ENCODE measurements around the gene ADNP.
"Not testable (repeated sequence)": the region's sequence is repeated elsewhere in the genome, so short reads cannot be mapped to it uniquely, and the experiment has no call there.

Gene ADNP

DNA sequence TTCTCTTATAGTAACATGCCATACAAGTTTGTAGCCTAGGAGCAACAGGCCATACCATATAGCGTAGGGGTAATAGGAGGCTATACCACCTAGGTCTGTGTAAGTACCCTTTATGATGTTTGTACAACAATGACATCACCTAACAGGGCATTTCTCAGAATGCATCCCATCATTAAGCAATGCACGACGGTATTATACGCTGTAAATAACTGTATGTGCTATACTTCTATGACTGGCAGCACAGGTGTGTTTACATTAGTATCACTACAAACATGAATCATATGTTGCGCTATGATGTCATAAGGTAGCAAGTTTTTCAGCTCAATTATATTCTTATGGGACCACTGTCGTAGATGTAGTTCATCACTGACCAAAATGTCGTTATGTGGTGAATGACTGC lies 31.0 kb downstream of the ADNP start:
- DNase-seq (ENCODE audit: low read depth) = no peak

DNA sequence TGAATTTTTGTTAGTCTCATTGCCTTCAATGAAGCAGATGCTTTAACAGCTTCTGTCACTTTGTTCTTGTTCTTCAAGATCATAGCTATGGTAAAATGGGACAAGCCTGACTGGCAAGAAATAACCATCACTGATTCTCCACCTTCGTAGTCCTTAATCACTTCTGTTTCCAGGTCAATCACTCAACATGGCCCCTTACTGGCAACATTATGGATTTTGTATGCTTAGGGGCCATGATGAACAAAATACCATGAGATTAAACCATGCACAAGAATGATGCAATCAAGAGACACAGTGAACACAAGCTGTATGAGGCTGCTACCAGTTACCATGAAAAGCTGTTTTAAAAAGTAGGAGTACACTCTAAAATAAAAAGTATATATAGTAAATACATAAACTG lies 32.8 kb downstream of the ADNP start:
- no peak for DNase-seq (ENCODE audit: low read depth)

DNA sequence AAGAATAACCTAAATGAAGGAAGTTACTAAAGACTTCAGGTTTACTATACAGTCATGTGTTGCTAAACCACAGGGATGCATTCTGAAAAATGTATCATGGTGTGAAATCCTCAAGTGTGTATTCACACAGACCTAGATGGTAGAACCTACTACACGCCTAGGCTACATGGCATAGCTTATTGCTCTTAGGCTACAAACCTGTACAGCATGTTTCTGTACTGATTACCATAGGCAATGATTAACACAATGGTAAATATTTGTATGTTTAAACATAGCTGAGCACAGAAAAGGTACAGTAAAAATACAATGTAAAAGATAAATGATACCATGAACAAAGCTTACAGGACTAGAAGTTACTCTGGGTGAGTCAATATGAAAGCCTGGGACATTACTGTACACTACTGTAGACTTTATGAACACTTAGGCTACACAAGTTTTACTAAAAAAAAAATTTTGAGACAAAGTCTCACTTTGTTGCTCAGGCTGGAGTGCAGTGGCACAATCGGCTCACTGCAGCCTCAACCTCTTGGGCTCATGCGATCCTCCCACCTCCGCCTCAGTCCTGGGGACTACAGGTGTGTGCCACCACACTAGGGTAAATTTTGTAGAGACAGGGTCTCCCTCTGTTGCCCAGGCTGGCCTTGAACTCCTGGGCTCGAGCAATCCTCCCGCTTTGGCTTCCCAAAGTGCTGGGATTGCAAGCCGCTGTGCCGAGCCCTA lies 36.0 kb downstream of the ADNP start:
- DNase-seq (ENCODE audit: low read depth) = no peak

DNA sequence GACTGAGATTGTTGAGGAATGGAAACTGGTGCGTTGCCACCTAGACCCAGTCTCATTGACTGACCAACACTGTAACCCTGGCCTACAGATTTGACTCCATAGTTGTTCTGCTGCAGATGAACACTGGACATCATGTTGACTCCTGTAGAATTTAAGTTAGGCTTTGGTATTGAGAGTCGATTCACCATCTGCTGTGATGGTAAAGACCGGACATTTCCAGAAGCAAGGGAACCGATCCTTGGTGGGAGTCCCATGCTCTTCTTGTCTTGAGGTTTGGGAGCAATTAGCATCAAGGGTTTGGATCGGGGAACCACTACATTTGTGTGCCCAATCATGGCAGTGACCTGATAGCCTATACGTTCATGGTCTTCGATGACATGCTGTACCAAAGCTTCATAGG lies 37.6 kb downstream of the ADNP start:
- no peak for DNase-seq (ENCODE audit: low read depth)

DNA sequence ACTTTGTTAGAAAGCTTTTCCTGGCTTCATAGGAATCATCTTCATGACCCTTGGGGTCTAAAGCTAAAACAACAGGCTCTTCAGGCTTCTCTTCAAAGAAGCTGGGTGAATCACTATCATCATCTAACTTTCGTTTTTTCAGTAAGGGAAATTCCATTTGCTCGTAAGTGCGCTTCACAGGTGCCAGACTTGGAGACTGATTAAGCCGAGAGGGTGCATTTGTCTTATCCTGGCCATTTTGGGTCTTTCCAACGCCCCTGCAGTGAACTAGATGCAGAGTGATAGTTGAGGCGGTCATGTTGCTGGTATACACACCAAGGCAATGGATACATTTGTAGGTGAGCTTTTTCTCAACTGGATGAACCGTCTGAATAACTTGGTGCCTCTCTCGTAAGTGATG lies 38.8 kb downstream of the ADNP start:
- no peak for DNase-seq (ENCODE audit: low read depth)

DNA sequence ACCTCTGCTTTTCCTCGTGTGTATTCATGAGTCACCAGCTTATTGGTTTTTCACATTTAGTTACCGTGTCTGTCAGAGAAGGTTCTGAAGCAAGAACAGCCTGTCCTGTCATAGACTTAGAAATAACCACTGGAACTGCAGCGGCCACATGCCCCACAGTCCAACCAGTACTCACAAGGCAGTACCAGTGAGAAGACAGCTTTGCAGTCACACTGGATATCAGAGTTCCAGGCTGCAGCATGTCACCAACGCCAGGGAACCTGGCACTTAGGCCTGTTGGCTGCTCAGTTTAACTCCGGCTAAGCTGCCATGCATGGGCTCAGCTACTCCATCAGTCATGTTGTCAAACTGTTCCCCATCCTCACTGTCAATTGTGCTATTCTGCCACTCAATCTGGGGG lies 40.1 kb downstream of the ADNP start:
- no peak for DNase-seq (ENCODE audit: low read depth)

DNA sequence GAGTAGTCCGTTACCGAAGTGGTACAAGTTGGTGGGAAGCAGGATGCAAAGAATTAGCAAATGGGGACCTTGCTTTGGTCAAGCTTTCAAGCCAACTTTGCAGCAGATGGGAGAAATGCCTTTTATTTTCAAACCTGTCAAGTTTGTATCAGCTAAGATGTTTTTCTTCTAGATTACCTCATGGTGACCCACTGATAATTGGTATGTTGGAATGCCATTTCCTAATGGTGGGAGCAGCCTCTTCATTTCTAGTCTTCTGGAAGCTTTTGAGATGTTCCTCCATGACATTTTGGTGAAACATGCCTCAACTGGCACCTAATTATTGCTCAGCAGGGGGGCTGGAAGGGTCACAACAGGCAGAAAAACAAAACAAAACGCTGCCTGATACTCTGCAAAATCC lies 43.7 kb downstream of the ADNP start:
- DNase-seq (ENCODE audit: low read depth) = no peak

DNA sequence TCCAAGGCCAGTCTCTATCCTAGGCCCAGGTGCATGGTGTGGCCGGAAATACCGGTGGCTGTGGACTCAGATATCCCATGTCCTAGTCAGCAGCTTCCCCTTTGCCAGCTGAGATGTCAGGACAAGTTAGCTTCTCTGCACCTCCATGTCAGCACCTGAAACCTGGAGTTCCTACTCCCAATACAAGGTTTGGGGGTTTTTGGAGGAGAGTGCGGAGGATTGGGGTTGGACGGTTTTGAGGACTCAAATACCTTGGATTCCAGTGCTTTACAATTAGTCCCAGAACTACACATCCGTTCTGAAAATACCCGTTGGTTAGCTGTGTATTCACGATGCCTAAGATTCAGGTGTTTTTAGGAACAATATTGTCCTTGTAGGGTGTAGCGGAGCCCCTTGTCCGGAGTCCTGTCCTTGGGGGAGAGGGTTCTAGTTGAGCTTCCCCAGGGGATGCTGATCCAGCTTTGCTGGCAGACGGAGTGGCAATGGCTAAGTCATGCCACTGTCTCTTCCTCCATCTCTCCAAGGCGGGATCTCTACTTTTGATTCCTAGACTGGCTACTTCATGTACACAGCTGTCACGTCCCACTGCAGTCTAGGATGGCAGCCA lies 45.0 kb downstream of the ADNP start:
- no peak for DNase-seq (ENCODE audit: low read depth)

DNA sequence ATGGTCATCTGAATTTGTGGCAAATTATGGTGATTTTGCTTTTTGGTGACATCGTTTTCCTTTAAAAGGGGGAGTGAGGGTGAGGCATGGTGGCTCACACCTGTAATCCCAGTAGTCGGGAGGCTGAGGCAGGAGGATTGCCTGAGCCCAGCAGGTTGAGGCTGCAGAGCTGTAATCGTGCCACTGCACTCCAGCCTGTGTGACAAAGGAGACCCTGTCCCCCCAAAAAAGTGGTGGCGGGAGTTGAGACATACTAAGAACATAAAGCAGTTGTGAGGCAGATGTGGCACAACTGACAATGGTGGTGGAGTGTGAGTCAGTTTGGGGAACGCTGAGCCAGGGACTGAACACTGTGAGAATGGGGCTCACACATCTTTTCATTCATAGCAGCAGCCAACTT lies 45.5 kb downstream of the ADNP start:
- DNase-seq (ENCODE audit: low read depth) = no peak

DNA sequence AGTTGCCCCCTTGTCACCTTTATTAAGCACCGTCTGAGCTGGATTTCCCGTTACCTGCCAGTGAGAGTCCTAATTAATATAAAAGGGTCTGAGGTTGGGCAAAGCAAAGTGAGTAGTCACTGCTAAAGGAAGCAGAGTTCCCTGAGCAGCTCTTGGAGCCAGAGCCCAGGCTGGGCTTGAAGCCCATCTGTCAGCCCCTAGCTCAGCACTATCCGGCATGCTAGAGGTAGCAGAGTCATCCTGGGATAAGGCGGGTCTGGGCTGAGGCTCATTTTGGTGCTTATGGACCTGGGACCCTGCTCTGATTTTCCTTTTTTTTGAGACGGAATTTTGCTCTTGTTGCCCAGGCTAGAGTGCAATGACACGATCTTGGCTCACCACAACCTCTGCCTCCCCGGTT lies 46.2 kb downstream of the ADNP start:
- DNase-seq (ENCODE audit: low read depth) = no peak

DNA sequence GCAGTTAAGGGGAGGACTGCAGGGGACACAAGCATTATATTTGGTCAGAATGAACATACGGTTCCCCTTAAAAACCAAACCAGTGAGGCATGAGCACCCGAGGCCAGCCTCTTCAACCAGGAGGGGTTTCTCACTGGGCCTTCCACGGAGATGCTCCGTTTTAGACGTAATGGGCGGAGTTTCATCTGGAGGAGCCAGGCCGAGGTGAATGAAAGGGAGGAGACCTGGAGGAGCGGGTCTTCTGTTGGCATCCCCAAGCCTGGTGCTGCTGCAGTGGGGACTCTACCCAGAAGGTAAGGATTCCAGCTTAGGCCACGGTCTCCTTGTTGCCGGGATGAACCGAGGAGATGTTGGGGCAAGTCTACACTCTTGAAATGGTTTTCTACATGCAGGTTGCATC lies 47.4 kb downstream of the ADNP start:
- DNase-seq (ENCODE audit: low read depth) = no peak

DNA sequence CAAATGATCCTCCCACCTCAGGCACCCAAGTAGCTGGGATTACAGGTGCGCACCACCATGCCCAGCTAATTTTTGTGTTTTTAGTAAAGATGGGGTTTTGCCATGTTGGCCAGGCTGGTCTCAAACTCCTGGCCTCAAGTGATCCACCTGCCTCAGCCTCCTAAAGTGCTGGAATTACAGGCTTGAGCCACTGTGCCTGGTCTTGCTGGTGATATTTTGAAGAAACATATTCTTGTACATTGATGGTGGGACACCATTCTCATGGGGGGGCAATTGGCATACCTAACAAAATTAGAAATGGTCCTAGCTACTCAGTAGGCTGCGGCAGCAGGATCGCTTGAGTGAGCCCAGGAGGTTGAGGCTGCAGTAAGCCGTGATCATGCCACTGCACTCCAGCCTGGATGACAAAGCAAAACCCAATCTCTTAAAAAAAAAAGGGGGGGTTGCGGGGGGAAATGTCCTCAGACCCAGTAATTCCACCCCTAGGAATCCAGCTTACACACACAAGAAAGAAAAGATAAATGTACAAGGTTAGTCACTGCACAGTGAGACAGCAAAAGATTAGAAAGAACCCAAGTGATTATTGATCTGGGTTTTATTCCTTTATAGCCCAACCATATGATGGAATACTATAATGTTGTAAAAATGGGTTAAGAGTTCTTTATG lies 49.3 kb downstream of the ADNP start:
- DNase-seq (ENCODE audit: low read depth) = not testable (repeated sequence)

DNA sequence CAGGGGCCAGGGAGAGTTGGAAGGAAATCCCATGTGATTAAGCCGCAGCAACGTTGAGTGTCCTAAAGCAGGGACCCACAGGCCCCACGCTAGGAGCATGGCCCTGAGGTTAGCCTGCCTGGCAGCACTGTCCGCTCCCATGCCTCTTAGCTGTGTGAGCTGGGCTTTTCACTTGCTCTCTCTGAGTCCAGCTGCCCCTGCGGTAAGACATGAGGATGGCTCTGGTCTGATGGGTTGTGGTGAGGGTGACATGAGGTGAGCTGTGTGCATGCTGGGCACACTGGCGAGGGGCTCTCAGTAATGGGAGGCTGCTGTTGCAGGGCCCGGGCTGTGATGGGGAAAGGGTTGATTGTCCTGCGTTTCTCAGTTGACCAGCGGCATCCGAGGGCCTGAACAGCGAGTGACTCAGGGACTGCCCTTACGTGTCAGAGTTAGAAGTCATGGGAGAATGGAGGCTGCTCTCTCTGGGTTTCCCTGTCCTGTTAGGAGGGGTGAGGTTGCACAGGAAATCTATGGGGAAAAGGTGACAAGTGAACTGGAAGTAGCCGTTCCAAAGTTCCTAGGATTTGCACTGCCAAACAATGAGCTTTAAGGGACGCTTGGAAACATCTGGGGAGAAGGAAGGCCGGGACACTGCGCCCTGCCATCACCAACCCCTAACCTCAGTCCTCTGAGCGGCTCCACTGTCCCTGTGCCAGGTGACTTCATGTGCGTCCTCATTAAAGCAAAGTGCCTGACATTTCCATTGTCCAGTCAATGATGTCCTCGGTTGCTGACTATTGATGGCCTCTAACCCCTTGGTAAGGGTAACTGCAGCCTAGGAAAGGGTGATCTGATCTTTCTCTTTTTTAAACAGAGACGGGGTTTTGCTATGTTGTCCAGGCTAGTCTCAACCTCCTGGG lies 51.3 kb downstream of the ADNP start:
- DNase-seq (ENCODE audit: low read depth) = no peak

DNA sequence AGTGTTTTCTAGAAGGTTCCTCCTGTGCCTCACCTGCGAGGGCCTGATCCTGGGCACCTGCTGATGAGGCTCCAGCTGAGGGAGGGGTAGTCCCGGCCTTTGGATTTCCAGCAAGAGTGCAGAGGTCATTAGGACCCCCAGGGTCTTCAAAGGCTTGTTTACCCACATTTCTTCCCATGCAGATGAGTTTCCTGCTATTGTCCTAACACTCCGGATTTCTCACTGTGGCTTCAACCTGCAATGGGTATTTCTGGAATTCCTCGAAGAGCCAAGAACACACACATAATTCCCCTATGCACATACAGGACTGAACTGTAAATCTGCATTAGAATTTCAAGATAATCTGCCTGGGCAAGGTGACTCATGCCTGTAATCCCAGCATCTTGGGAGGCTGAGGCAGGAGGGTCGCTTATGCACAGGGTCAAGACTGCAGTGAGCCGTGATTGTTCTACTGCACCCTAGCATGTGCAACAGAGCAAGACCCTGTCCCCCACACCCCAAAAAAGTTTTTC lies 53.9 kb downstream of the ADNP start:
- no peak for DNase-seq (ENCODE audit: low read depth)

DNA sequence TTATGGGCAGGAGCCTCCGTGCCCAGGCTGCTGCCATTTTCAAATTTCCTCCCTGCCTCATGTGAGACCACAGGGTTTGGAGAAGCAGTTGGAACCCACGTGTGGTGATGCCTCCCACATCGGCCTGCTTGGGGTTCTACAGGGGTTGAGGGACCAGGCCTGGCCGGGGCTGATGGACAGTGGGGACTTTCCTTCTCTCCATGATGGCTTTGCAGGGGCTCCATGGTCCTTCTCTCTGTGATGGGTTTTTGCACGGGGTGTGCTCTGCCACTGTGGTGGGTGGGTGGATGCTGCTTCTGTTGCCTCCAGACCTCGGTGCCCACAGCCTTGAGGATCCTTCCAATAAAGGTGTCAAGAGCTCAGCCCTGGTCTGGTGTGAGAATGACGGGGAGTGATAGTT lies 54.4 kb downstream of the ADNP start:
- no peak for DNase-seq (ENCODE audit: low read depth)

DNA sequence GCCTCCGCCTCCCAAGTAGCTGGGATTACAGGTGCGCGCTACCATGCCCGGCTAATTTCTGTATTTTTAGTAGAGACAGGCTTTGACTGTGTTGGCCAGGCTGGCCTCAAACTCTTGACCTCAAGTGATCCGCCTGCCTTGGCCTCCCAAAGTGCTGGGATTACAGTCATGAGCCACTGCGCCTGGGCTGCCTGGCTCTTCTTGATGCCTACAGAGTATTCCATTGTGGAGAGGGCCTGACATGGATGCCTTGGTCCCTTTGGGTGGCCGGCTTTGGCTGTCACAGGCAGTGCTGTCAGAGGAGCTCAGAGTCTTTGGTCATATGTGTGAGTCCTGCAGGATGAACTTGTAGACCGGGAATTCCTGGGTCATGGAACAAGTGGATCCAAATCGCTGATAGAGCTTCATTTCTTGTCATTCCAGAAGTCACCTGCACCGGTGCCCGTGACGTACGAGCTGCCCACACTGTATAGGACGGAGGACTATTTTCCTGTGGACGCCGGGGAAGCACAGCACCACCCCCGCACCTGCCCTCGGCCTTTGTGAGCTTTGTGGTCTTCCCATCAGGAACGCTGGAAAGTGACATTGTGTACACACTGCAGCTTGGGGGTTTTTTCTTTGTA lies 55.1 kb downstream of the ADNP start:
- DNase-seq (ENCODE audit: low read depth) = no peak

DNA sequence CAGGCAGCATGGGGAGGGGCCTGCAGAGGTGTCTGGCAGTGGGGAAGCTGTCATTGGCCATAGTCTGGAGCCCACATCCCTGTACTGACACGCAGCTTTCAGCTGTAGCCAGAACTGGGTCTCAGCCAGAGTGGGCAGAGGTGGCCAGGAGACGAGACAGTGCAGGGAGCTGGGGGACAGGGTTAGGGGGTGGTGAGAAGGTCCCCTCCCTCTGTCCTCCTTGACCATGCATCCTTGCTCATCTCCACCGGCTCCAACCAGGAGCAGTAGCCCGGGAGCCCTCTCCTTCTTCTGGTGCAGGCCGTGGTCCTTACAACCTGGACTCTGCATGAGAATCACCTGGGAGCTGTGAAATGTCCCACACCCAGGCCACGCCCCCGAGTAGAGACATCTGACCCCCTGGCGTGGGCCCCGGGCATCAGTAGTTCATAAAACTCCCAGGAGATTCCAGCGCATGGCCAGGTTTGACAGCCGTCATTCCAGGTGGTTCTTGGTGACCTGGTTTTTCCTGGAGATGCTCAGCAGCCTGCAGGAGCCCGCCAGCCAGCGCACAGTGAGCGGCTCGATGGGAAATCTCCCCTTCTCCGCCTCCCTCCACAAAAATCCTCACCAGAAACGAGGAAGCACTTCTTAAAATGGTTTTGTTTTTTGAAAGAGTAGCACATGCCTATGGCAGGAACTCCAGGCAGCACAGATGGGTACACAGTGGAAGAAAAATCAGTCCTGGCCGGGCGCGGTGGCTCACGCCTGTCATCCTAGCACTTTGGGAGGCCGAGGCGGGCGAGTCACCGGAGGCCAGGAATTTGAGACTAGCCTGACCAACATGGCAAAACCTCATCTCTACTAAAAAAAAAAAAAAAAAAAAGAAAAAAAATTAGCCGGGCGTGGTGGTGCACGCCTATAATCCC lies 56.2 kb downstream of the ADNP start:
- no peak for DNase-seq (ENCODE audit: low read depth)

DNA sequence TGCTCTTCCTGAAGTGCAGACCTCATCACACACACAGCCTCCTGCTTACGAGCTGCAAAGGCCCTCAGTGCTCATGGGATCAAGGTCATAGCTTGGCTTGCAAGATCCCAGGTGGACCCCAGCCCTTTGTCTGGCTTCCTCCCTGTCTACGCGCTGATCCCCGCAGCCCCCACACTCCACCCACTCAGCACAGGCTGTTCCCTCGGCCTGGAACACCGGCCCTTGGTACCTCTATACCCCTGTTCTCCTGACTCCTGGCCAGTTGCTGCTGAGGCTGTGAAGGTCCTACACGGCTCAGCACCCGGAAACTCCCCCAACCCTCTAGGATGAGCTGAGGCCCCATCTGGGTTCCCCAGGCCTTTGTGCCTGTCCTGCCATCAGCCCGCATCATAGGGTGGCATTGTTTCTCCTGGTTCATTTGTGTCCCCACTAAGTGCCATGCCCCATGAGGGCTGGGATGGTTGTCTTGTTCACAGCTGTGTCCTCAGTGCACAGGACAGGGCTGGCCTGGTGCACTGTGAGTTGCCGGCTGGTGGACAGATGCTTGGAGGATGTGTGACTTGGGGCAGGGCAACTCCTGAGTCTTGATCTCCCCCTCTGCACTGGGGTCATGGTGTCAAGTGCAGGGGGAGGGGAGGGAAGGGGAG lies 57.0 kb downstream of the ADNP start:
- no peak for DNase-seq (ENCODE audit: low read depth)

DNA sequence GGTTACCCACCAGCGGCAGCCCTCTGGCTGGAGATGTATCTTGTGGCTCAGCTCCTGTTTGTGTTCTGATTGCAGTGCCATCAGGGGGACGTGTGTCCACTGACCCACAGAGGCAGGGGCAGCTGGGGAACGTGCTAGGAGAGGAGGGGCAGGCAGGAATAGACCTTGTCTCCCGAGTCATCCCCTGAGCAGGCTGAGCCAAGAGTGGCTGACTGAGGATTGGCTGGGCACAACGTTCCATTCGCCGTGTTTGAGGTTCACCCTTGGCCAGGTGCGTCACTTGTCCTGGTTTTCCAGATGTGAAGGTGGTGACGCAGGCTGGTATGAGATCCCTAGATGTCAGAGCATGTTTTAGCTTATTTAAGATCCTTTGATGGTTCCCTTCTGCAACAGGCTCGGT lies 57.7 kb downstream of the ADNP start:
- no peak for DNase-seq (ENCODE audit: low read depth)
